ENCODE results near the gene EVA1C. TPM values are rescaled to one million over a fixed set of nuclear protein-coding genes. Genes with fewer than 3 reads are reported as not detected.

The EVA1C gene
- total RNA-seq, 1 donor from 2014 or later: 1.2 TPM

DNA sequence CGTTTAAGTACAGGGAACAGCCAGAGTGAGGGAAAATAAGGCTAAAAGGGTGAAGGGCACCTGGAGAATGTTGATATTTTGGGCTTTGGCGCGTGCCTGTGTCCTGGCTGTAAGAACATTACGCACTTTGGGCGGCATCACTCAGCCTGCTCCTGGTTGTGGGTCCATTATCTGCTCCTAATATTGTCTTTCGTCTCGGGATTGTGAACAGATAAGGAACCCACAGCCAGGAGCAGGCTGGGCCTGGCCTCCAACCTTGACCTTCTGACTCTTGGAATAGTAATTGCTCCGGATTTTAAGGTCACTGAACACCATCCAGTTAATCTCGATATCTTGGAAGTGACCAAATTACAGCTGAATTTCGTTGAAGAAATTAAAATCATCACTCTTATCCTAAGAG lies 111.0 kb downstream of the EVA1C start:
- Histone ChIP-seq H3K9ac (no peak overlapping the region), H4K20me1 (ENCODE audit: low read depth) (peaks cover 3% of the 10 kb centered on the region), H3K36me3 (no peaks in the 10 kb centered on the region), H3K4me3 (no peak overlapping the region), H2AFZ (replicated peaks) (no peak overlapping the region), H3K9me3 (ENCODE audit: low read depth) (no peaks in the 10 kb centered on the region), H3K4me1 (peaks cover 25% of the 10 kb centered on the region), H3K27me3 (no peaks in the 10 kb centered on the region), H3F3A (ENCODE audit: low read depth) (peaks cover 3% of the 10 kb centered on the region), H3K27ac (no peak overlapping the region), H3K4me2 (peak overlapping the region; percentile 11), H3K79me2 (ENCODE audit: low read depth) (no peaks in the 10 kb centered on the region)
- no peaks in the 10 kb centered on the region for H3K36me3 Mint-ChIP-seq
- H3K27ac Mint-ChIP-seq: no peak overlapping the region
- peaks cover 6% of the 10 kb centered on the region for H3K9me3 Mint-ChIP-seq
- H3K4me1 Mint-ChIP-seq: peaks cover 35% of the 10 kb centered on the region
- DNase-seq (ENCODE audit: low spot score): no peak
- TF ChIP-seq EZH2 (IDR thresholded peaks at IDR 0.05) (no peak), EZH2phosphoT487 (IDR thresholded peaks at IDR 0.05) (no peak)
- TF ChIP-seq, protein P1, sequence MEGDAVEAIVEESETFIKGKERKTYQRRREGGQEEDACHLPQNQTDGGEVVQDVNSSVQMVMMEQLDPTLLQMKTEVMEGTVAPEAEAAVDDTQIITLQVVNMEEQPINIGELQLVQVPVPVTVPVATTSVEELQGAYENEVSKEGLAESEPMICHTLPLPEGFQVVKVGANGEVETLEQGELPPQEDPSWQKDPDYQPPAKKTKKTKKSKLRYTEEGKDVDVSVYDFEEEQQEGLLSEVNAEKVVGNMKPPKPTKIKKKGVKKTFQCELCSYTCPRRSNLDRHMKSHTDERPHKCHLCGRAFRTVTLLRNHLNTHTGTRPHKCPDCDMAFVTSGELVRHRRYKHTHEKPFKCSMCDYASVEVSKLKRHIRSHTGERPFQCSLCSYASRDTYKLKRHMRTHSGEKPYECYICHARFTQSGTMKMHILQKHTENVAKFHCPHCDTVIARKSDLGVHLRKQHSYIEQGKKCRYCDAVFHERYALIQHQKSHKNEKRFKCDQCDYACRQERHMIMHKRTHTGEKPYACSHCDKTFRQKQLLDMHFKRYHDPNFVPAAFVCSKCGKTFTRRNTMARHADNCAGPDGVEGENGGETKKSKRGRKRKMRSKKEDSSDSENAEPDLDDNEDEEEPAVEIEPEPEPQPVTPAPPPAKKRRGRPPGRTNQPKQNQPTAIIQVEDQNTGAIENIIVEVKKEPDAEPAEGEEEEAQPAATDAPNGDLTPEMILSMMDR (IDR thresholded peaks at IDR 0.05): no peak
- no peak overlapping the region for H3K4me3 Mint-ChIP-seq
- peaks cover 8% of the 10 kb centered on the region for H3K27me3 Mint-ChIP-seq (ENCODE audit: insufficient read depth, low read depth)

DNA sequence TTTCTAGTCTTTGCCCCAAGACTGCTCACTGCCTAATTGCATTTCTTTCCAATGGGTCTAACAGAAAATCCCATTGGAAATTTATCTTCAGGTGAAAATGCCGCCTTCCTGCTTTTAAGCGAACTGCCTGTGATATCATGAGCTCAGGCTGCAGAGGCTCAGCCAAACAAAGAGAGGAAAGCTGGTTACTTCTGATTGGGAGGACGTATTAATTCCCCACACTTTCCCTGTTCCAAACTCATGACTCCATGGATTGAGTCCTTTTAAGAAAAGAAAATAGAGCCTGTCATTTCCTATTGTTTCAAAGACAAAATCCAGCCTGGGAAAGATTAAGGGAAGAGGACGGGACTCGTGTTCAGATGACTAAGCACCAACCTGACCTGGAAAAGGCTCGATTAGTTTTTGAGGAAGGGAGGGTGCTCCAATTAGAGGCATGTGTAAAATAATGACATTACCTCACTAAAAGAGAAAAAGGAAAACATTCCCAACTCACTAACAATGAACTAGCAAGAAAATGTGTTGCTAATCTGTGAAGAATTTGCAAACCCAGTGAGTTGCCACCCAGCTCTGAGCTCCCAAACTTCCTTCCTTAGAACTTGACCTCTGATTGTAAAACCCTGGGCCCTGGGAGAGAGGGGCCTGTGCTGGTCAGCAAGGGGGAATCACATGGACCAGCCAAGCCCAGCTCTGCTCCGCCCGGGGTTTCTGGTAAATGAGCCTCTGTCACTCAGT lies 111.6 kb downstream of the EVA1C start:
- Mint-ChIP-seq H3K4me1 (peaks cover 35% of the 10 kb centered on the region), H3K36me3 (no peaks in the 10 kb centered on the region), H3K4me3 (no peak overlapping the region), H3K9me3 (peaks cover 3% of the 10 kb centered on the region), H3K27ac (no peak overlapping the region), H3K27me3 (ENCODE audit: insufficient read depth, low read depth) (peaks cover 8% of the 10 kb centered on the region)
- no peaks in the 10 kb centered on the region for H3K9me3 ChIP-seq (ENCODE audit: low read depth)
- TF ChIP-seq EZH2phosphoT487 (IDR thresholded peaks at IDR 0.05) (no peak), EZH2 (IDR thresholded peaks at IDR 0.05) (no peak)
- TF ChIP-seq, protein P1 (IDR thresholded peaks at IDR 0.05): no peak
- H3K36me3 ChIP-seq: no peaks in the 10 kb centered on the region
- no peaks in the 10 kb centered on the region for H3K27me3 ChIP-seq
- H3K9ac ChIP-seq: no peak overlapping the region
- peak overlapping the region; percentile 11 for H3K4me2 ChIP-seq
- no peak overlapping the region for H3K27ac ChIP-seq
- H3K4me3 ChIP-seq: no peak overlapping the region
- H3K79me2 ChIP-seq (ENCODE audit: low read depth): no peaks in the 10 kb centered on the region
- peaks cover 3% of the 10 kb centered on the region for H3F3A ChIP-seq (ENCODE audit: low read depth)
- H3K4me1 ChIP-seq: peaks cover 25% of the 10 kb centered on the region
- H4K20me1 ChIP-seq (ENCODE audit: low read depth): peaks cover 3% of the 10 kb centered on the region
- DNase-seq (ENCODE audit: low spot score): peak; percentile 28
- no peak overlapping the region for H2AFZ ChIP-seq (replicated peaks)

DNA sequence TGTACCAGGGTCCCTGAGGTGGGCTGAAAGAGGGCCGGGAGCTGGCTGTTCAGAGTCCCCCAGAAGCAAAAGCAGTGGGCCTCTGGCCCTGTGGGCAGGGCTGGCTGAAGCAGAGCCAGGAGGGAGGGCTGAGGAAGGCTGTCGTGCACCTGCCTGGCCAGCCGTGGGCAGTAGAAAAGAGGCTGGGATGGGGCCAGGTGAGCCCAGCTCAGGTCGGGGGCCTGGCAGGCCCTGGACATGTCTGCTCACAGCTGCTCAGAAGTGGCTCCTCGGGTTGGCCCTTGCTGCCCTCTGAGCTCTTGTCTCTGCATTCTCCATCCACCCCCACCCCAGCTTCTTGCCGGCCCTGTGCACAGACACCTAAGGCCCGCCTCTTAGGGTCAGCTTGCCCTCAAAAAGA lies 112.8 kb downstream of the EVA1C start:
- H3K4me1 Mint-ChIP-seq: peaks cover 35% of the 10 kb centered on the region
- H3K27ac Mint-ChIP-seq: no peak overlapping the region
- TF ChIP-seq EZH2 (IDR thresholded peaks at IDR 0.05) (no peak), EZH2phosphoT487 (IDR thresholded peaks at IDR 0.05) (no peak)
- TF ChIP-seq, protein P1 (IDR thresholded peaks at IDR 0.05): no peak
- Histone ChIP-seq H3K27me3 (no peaks in the 10 kb centered on the region), H3K36me3 (no peaks in the 10 kb centered on the region), H4K20me1 (ENCODE audit: low read depth) (peaks cover 3% of the 10 kb centered on the region), H2AFZ (replicated peaks) (no peak overlapping the region), H3K4me1 (peaks cover 25% of the 10 kb centered on the region), H3K27ac (no peak overlapping the region), H3K4me2 (no peak overlapping the region), H3K9ac (no peak overlapping the region), H3K79me2 (ENCODE audit: low read depth) (no peaks in the 10 kb centered on the region), H3K4me3 (no peak overlapping the region), H3K9me3 (ENCODE audit: low read depth) (no peaks in the 10 kb centered on the region), H3F3A (ENCODE audit: low read depth) (peaks cover 3% of the 10 kb centered on the region)
- H3K9me3 Mint-ChIP-seq: no peaks in the 10 kb centered on the region
- peaks cover 9% of the 10 kb centered on the region for H3K27me3 Mint-ChIP-seq (ENCODE audit: insufficient read depth, low read depth)
- no peaks in the 10 kb centered on the region for H3K36me3 Mint-ChIP-seq
- no peak overlapping the region for H3K4me3 Mint-ChIP-seq
- DNase-seq (ENCODE audit: low spot score): no peak

Data from neural progenitor cell (in vitro differentiated cells).